ENCODE data around the gene ACAA1.
"Not testable (repeated sequence)": the region's sequence is repeated elsewhere in the genome, so short reads cannot be mapped to it uniquely, and the experiment has no call there.

The ACAA1 gene

GRCh38 chr3:38101811-38102443 lies 35.0 kb downstream of the ACAA1 start:
- no peak for DNase-seq

GRCh38 chr3:38100498-38100897 lies 36.4 kb downstream of the ACAA1 start:
- DNase-seq: no peak

- no peak for DNase-seq
Observed at GRCh38 chr3:38099518-38099917, 37.4 kb downstream of the ACAA1 start.

- no peak for DNase-seq
Observed at GRCh38 chr3:38098376-38098723, 38.6 kb downstream of the ACAA1 start.

- DNase-seq: no peak
Observed at GRCh38 chr3:38097446-38098375, 39.2 kb downstream of the ACAA1 start.

GRCh38 chr3:38095669-38096483 lies 41.1 kb downstream of the ACAA1 start:
- DNase-seq: no peak

- no peak for DNase-seq
Observed at GRCh38 chr3:38094999-38095398, 41.9 kb downstream of the ACAA1 start.

GRCh38 chr3:38090453-38090852 lies 46.5 kb downstream of the ACAA1 start:
- DNase-seq: no peak

- no peak for DNase-seq
Observed at GRCh38 chr3:38089163-38089562, 47.8 kb downstream of the ACAA1 start.

GRCh38 chr3:38088126-38089078 lies 48.5 kb downstream of the ACAA1 start:
- DNase-seq: no peak

- not testable (repeated sequence) for DNase-seq
Observed at GRCh38 chr3:38087278-38087677, 49.6 kb downstream of the ACAA1 start.

GRCh38 chr3:38086496-38086895 lies 50.4 kb downstream of the ACAA1 start:
- DNase-seq: no peak

- no peak for DNase-seq
Observed at GRCh38 chr3:38085943-38086324, 51.0 kb downstream of the ACAA1 start.

GRCh38 chr3:38085311-38085942 lies 51.5 kb downstream of the ACAA1 start:
- no peak for DNase-seq

GRCh38 chr3:38084334-38085310 lies 52.3 kb downstream of the ACAA1 start:
- DNase-seq: no peak

- no peak for DNase-seq
Observed at GRCh38 chr3:38083871-38084333, 53.0 kb downstream of the ACAA1 start.

GRCh38 chr3:38083254-38083653 lies 53.7 kb downstream of the ACAA1 start:
- not testable (repeated sequence) for DNase-seq

GRCh38 chr3:38082296-38082695 lies 54.6 kb downstream of the ACAA1 start:
- not testable (repeated sequence) for DNase-seq

GRCh38 chr3:38077073-38077472 lies 59.9 kb downstream of the ACAA1 start:
- DNase-seq: not testable (repeated sequence)
